GM18858 (cell line): Measurements from ENCODE around the gene DMAP1.
"Not testable (repeated sequence)": the region's sequence is repeated elsewhere in the genome, so short reads cannot be mapped to it uniquely, and the experiment has no call there.

ENCODE experiments used
- ATAC-seq: cut with Tn5 transposase; IDR thresholded peaks from one replicate; pipeline ENCODE4 v1.9.1; 2021; ENCODE audit not compliant: unreplicated experiment

The DMAP1 gene, protein sequence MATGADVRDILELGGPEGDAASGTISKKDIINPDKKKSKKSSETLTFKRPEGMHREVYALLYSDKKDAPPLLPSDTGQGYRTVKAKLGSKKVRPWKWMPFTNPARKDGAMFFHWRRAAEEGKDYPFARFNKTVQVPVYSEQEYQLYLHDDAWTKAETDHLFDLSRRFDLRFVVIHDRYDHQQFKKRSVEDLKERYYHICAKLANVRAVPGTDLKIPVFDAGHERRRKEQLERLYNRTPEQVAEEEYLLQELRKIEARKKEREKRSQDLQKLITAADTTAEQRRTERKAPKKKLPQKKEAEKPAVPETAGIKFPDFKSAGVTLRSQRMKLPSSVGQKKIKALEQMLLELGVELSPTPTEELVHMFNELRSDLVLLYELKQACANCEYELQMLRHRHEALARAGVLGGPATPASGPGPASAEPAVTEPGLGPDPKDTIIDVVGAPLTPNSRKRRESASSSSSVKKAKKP

DNA sequence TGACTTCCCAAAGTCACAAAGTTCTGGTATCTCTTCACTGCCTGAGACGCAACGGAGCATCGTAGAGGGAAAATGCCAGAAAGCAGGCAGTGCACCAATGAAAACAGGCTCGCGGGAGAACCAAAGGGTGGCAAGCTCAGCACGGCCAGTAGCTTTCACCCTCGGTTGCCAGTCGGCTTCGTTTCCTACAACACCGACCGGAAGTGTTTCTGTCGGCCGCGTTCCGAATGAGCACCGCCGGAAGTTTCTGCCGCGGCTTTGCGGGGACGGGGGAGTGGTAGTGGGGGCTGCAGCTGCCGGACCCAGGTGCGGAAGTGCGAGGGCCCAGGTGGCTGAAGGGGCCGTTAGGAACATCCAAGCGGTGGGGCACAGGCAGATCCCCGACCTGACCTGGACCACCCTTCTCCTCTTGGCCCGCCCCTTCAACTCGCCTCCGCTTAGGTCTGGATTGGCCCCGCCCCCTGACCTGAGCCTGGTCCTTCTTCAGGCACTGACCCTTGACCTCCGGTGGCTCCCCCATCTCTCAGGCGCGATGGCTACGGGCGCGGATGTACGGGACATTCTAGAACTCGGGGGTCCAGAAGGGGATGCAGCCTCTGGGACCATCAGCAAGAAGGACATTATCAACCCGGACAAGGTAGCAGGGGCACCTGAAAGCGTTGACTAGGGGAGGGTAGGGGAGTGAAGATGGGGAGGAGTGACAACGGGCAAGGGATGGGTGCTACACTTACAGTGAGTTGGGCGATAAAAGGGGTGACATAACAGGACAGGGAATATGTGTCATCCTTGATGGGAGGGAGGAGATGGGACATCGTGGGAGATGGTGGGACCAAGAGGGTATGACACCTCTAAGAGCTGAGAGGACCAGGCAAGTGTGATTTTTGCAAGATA is at the start of gene DMAP1:
Gene DMAP1 (plus strand): TSS at position 250 of the 891 bp plus-strand sequence. CDS start 283 bp downstream, at position 533.
- no peak for ATAC-seq

GRCh38 chr1:44168520-44169098 is 44.7 kb upstream of the DMAP1 start:
- ATAC-seq, result no peak

GRCh38 chr1:44170281-44170823 is 42.9 kb upstream of the DMAP1 start:
- ATAC-seq, result no peak

DNA sequence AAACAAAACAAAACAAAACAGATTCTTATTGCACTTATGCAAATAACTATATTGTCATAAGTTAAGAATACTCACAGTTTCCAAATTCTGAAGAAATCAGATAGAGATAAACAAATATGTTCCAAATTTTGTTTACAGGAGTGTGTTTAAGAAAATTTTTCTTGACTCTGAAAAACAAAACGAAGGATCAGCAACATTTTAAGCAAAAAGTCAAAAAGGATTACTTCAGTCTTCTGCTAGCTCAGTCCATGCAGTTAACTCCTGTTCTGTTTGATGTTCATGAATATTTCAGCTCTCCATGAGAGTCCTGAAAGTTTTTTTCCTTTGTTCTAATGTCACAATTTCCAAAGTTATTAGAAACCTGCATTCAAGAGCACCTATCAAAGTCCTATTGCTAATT is 38.6 kb upstream of the DMAP1 start:
- ATAC-seq, result no peak

DNA sequence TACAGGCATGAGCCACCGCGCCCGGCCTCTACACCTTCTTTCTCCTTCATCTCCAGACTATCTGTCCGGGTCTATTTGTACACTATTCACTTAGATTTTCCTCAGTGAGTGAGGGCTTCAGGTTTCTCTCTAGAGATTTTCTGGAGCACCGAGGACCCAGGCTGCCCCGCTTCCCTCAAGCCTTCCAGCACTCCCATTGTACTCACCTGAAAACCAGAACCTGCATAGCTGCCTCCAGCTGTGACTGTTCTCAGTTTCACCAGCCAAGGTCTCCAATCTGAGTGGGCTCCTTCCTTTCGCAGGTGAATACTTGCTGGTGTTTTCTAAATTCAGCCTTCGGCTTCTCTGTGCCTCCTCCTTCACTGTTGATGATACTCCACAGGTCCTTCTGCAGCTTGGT is 12.9 kb upstream of the DMAP1 start:
- ATAC-seq, result no peak

DNA sequence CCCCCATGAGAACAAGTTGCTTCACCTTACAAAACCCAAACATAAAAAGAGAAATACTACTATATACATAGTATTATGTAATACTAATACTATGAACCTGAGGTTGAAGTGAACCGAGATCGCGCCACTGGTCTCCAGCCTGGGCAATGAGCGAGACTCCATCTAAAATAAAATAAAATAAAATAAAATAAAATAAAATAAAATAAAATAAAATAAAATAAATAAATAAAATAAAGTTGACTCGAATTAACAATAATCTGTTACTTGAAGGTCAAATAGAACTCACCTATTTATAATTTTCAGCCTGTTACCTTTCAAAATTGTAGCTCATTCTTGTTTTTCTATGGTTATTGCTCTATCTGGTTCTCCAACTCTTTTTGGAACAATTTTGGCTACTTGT is 6.7 kb upstream of the DMAP1 start:
- ATAC-seq, result not testable (repeated sequence)

DNA sequence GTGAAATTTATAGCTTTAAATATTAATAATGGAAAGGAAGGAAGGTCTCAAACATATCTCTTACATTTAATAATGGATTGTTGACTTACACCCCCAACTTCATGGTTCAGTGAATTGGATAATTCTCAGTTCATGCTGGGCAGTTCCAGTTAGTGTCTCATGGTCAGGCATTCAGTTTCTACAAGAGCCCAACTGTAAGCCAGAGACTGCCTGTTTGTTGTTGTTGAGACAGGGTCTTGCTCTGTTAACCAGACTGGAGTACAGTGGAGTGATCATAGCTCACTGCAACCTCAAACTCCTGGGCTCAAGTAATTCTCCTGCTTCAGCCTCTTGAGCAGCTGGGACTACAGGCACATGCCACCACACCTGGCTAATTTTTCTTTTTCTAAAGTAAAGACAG is 5.0 kb upstream of the DMAP1 start:
- ATAC-seq, result no peak

GRCh38 chr1:44210595-44210994 is 2.7 kb upstream of the DMAP1 start:
- ATAC-seq, result no peak

DNA sequence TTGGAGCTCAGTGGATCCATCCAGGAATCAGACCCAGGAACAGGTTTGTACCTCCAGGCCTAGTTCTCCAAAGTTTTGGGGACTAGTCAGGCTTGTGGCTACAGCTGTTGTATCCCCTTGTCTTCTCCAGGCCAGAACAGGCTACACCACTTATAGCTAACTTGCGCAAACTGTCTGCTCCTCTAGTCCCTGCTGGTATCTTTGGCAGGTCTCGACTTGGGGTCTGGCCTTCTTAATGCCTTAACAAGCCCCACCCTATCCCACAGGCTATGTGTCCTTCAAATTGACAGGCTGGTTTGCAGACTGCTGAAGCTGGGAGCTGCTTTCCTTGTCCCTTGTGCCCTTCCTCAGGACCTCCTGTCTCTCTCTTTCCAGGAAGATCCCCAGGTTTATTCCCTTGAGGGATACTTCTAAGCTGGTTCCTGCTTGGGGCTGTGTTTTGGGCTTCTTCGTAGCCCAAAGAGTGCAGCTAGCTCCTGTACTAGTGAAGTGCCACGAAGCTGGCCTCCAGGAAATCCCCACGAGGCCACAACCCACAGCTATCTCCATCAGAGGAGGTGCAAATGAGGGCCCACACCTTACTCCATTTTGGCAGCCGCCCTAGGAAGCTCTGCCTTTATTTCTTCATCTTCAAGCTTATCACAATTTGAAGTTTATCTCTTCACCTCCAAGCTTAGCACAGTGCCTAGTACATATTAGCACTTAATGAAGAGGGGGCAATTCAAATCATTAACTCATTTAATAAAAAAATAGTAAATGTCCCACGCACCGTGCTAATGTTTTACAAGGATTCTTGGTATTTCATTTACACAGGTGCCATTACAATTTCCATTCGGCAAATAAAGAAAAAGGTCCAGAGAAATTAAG is 683 bp upstream of the DMAP1 start:
- ATAC-seq, result no peak

DNA sequence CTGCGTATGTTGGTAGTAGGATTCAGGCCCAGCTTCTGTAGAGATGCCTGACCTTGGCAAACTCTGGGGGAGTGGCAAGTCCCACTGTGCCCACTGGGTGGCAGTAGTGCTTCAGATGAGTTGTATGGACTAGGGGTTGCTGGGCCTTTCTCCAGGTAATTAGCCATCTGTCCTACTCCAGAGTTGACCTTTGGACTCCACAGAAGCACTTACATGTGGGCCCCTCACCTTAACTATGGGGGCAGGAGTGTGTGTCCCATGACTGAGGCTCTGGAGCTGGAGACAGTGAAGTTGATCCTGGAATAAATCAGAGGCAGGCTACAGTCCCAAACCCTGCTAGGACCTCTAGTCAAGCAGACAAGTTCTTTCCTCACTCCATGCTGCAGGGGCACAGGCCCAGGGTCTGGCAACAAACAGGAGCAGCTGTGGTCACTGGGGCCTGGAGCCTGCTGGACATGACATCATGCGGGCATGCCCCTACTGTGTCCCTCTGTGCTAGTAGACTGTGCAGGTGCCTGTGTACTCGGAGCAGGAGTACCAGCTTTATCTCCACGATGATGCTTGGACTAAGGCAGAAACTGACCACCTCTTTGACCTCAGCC is 4.6 kb downstream of the DMAP1 start:
- ATAC-seq, result no peak

DNA sequence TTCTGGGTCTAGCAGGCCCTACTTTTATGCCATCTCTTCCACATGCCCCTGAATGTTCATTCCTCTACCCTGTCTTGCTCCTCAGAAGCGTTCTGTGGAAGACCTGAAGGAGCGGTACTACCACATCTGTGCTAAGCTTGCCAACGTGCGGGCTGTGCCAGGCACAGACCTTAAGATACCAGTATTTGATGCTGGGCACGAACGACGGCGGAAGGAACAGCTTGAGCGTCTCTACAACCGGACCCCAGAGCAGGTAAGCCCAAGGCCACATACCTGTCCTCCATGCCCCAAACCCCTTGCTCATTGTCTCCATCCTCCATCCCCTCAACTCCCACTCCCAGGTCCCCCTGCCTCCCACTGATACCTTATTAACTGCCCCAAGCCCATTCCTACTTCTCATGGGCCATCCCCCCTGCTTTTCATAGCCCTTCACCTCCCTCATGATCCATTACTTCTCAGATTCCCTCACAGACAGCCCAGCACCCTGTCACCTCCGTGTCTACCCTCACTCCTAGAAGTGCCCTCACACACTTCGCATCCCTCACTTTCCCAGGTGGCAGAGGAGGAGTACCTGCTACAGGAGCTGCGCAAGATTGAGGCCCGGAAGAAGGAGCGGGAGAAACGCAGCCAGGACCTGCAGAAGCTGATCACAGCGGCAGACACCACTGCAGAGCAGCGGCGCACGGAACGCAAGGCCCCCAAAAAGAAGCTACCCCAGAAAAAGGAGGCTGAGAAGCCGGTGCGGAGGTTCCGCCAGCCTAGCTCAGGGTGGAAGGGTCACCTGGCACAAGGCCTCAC is 5.4 kb downstream of the DMAP1 start:
- ATAC-seq, result no peak

DNA sequence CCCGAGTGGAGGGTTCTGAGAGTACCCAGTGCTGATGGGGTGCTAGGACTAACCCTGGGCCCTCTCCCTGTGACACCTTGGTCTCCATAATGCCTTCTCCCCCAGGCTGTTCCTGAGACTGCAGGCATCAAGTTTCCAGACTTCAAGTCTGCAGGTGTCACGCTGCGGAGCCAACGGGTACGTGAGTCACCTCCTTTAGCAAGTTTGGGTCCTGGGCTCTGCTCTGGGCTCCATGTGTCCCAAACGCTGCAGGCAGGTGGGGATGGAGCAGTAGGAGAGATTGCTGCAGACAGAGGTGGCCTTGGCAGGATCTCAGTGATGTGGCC is 6.0 kb downstream of the DMAP1 start:
- ATAC-seq, result no peak

- ATAC-seq, result no peak
Measured at GRCh38 chr1:44220001-44220751, 6.9 kb downstream of the DMAP1 start.

DNA sequence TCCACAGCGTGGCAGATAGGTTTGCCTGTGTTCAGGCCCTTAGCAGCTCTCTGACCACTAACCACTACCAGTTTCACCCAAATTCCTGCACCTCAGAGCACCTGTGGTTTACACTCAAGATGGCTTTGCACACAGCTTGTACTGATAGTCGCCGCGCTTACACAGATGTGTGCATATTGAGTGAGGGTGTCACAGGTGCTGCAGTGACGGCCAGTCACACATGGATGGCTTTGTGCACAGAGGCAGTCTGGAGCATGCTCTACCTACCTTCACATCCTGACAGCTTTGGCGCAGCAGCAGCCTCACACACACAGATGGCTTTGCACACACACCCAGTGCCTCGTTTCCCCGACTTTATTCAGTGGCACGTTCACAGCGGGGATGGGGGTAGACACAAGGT is 7.5 kb downstream of the DMAP1 start:
- no peak for ATAC-seq

DNA sequence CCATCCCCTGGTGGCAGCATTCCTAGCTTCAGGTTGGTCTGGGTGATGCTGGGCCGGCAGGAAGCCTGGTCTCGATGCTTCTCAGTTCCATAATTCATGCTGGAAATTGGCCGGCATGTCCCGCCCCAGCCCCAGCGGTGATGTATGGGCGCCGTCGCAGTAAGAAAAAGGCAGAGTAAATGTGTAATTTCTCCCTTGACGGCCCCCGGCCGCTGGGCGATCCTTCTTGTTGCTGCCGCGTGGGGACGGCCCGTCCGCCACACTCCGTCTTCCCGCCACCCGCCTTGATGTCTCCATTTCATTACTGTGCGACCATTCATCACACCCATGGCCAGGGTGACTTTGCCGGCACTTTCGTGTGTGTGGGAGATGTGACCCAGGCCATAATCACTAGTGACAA is 8.5 kb downstream of the DMAP1 start:
- no peak for ATAC-seq

DNA sequence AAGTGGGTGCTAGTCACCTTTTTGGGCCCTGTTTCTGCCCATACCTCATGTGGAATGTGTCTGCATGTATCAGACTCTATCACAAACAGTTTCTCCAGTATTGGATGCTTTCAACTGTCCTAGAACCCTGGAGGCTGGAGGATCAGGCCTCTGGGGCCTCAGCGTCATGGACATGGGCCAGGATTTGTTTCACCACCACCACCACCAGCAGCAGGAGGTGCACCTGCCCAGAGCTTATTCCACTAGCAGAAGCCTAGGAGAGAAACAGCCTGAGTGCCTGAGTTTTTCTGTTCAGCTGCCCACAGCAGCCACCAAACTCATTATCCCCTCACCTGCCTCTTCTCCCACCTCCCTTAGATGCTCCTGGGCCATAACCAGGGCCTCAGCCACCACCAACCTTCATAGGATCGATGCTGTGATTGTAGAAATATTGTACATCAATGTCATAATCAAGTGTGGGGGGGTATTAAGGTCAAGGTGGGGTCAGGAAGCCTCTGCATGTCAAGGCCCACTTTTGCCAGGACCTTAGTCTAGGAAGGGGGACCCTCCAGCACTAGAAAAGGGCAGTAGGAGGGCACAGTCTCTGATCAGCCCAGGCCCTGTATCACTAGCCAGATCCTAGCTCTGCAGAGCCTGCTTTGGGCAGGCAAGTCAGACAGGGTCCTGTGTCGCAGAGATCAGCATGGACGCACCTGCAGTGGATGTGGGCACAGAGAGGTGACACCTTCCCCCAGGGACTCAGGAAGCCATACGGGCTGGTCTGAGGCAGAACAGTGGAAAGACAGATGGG is 9.3 kb downstream of the DMAP1 start:
- no peak for ATAC-seq

DNA sequence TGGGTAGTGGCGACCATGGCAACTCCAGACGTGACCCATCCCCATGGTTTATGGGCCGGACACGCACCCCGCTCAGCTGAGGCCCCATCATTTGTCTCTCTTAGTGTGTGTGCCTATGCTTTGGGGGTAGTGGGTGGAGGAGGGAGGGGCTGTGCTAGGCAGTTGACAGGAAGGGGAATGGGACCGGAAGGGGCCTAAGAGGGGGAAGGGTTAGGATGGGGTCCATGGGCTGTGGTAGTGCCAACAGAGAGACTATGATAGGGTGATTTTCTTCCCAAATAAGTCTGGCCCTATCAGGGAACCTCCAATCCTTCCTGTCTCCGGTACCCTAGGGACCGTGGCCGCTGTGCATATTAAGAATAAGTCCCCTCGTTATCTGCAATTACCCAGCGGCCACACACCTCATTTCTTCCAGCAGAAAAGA is 9.9 kb downstream of the DMAP1 start:
- no peak for ATAC-seq

DNA sequence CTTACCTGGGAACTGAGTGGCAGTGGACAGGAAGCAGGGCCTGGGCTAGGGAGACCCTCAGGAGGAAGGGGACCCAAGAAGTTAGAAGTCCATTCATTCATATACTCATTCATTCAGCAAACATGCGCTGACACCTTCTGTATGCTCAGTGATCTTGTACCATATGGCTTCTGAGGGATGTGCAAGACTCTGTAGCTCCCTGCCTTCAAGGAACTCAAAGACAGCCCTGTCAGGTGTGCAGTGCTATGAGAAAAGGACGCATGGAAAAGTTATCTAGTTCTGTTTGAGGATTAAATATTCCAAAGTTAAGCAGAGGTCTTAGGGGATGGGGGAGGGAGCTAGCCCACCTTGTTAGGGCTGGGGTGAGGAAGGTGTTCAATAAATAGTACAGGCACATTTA is 12.5 kb downstream of the DMAP1 start:
- ATAC-seq, result no peak
